A549 (cell line): Measurements from ENCODE around the gene ZNF407. TPM values are rescaled to one million over a fixed set of nuclear protein-coding genes. Genes with fewer than 3 reads are reported as not detected.
A peak's percentile ranks its signal among the peaks of the same experiment; 100 is the strongest.

Experiments used
- ATAC-seq, 2 experiments: fragments of 200-7000 bp in 1 of 2; fragments of >200 bp in 1 of 2; cut with Nextera tagmentation in 1 of 2; cut with Tn5 transposase in 1 of 2; 3 replicates each; pipeline versions ENCODE4 v1.8.0 to v1.9.1; 2018 to 2020; ENCODE audit warnings: mild to moderate bottlenecking in 1 of 2, moderate library complexity in 1 of 2
- CTCF ChIA-PET: fragments of 300-600 bp; sonication (Branson Sonifier 250); formaldehyde crosslinking; extraction: SDS; loops from one replicate; lab custom pipeline; 2021; ENCODE audit warnings: antibody characterized with exemption, inconsistent platforms; lab: Yijun Ruan, JAX
- POLR2A ChIA-PET: fragments of 350-600 bp; formaldehyde crosslinking; extraction: SDS; loops from one replicate; lab custom pipeline; 2021; ENCODE audit warnings: antibody characterized with exemption, inconsistent platforms; lab: Yijun Ruan, JAX
- DNase-seq, 2 experiments: peaks; one replicate each; pipeline versions ENCODE4 v3.0.0 to v3.0.0-alpha.2; 2011 to 2016; ENCODE audit warnings: low read depth in 1 of 2, low spot score in 1 of 2
- FAIRE-seq: peaks from 2 replicates; lab custom pipeline; 2011; peaks lifted over from hg19 to GRCh38; lab: Jason Lieb, UNC
- H3K27ac ChIP-seq, 2 experiments: fragments of >200 bp; sonication (Bioruptor Twin); formaldehyde crosslinking; 3 replicates each; pipeline ENCODE4 v1.5.1; 2016 to 2017
- H3K4me1 ChIP-seq: fragments of >200 bp; sonication (Bioruptor Twin); formaldehyde crosslinking; 3 replicates; pipeline ENCODE4 v1.6.1; 2016
- H3K4me2 ChIP-seq: fragments of >200 bp; sonication (Bioruptor Twin); formaldehyde crosslinking; 3 replicates; pipeline ENCODE4 v1.6.1; 2016
- H3K4me3 ChIP-seq: fragments of >200 bp; sonication (Bioruptor Twin); formaldehyde crosslinking; 3 replicates; pipeline ENCODE4 v1.5.1; 2016
- H3K9me3 ChIP-seq: fragments of >200 bp; sonication (Bioruptor Twin); formaldehyde crosslinking; 3 replicates; pipeline ENCODE4 v1.6.1; 2016
- CEBPB ChIP-seq, 2 experiments: fragments of >200 bp in 1 of 2; sonication (Bioruptor Twin) in 1 of 2; formaldehyde crosslinking in 1 of 2; IDR thresholded peaks; 2 replicates each; pipeline ENCODE4 v1.6.1; 2012 to 2016
- EHF ChIP-seq: fragments of 250-450 bp; sonication (Bioruptor Pico); IDR thresholded peaks from 2 replicates; pipeline ENCODE4 v1.5.0; 2020; ENCODE audit warnings: mild to moderate bottlenecking
- EHMT2 ChIP-seq: fragments of 200-600 bp; sonication (generic); IDR thresholded peaks from 2 replicates; pipeline ENCODE4 v1.6.1; 2016; ENCODE audit warnings: antibody characterized with exemption, low read depth, mild to moderate bottlenecking, moderate library complexity
- ELK1 ChIP-seq: fragments of 150-350 bp; IDR thresholded peaks from 2 replicates; pipeline ENCODE4 v1.6.1; 2014; ENCODE audit warnings: low read depth, mild to moderate bottlenecking, low read length
- FOSL2 ChIP-seq, 2 experiments: fragments of 450-650 bp in 1 of 2; fragments of >200 bp in 1 of 2; sonication (Bioruptor Twin) in 1 of 2; formaldehyde crosslinking; IDR thresholded peaks; 2 replicates each; pipeline versions ENCODE4 v1.5.0 to v1.6.1; 2016 to 2020; ENCODE audit warnings: mild to moderate bottlenecking in 1 of 2, moderate library complexity in 1 of 2
- GATA3 ChIP-seq: IDR thresholded peaks from 2 replicates; pipeline ENCODE4 v1.6.1; 2012; ENCODE audit warnings: borderline replicate concordance
- HEYL ChIP-seq: fragments of 250-450 bp; sonication (Bioruptor Pico); IDR thresholded peaks from 2 replicates; pipeline ENCODE4 v1.8.0; 2021; ENCODE audit warnings: mild to moderate bottlenecking, moderate library complexity
- MAFK ChIP-seq: fragments of 450-650 bp; IDR thresholded peaks from 2 replicates; pipeline ENCODE4 v1.6.1; 2014; ENCODE audit not compliant: partially characterized antibody
- MYC ChIP-seq: IDR thresholded peaks from 2 replicates; pipeline ENCODE4 v1.6.1; 2012; ENCODE audit warnings: mild to moderate bottlenecking, inconsistent platforms, low read length, improper control_type of control experiment, borderline replicate concordance
- NFE2L2 ChIP-seq: fragments of 150-350 bp; conservative IDR thresholded peaks from 2 replicates; pipeline ENCODE4 v1.6.1; 2014; ENCODE audit warnings: low read length
- PHF8 ChIP-seq: fragments of 200-600 bp; sonication (generic); IDR thresholded peaks from 2 replicates; pipeline ENCODE4 v1.6.1; 2016; ENCODE audit warnings: low read depth, mild to moderate bottlenecking, antibody characterized with exemption, moderate library complexity, borderline replicate concordance
- POLR2A ChIP-seq: IDR thresholded peaks from 2 replicates; pipeline ENCODE4 v1.6.1; 2012; ENCODE audit warnings: mild to moderate bottlenecking, low read length
- POLR2AphosphoS2 ChIP-seq: conservative IDR thresholded peaks from 2 replicates; pipeline ENCODE4 v1.6.1; 2012; ENCODE audit warnings: low read length, improper control_type of control experiment, inconsistent platforms
- RARB ChIP-seq: fragments of 250-450 bp; sonication (Bioruptor Pico); IDR thresholded peaks from 2 replicates; pipeline ENCODE4 v1.8.0; 2021; ENCODE audit warnings: mild to moderate bottlenecking, moderate library complexity
- REST ChIP-seq: fragments of 200-600 bp; sonication (generic); IDR thresholded peaks from 2 replicates; pipeline ENCODE4 v1.6.1; 2016; ENCODE audit warnings: antibody characterized with exemption, mild to moderate bottlenecking, moderate library complexity
- RNF2 ChIP-seq: fragments of 200-600 bp; sonication (generic); IDR thresholded peaks from 2 replicates; pipeline ENCODE4 v1.6.1; 2016; ENCODE audit warnings: low read depth, mild to moderate bottlenecking, antibody characterized with exemption, moderate library complexity, borderline replicate concordance
- SMC3 ChIP-seq: fragments of >200 bp; sonication (Bioruptor Twin); formaldehyde crosslinking; IDR thresholded peaks from 3 replicates; pipeline ENCODE4 v1.6.1; 2018; ENCODE audit warnings: inconsistent platforms
- SREBF2 ChIP-seq: fragments of 450-650 bp; IDR thresholded peaks from 2 replicates; pipeline ENCODE4 v1.6.1; 2014; ENCODE audit warnings: mild to moderate bottlenecking, moderate library complexity
- TFCP2L1 ChIP-seq: fragments of 250-450 bp; sonication (Bioruptor Pico); IDR thresholded peaks from 2 replicates; pipeline ENCODE4 v1.5.0; 2021; ENCODE audit warnings: mild to moderate bottlenecking
- TP53 ChIP-seq: fragments of 250-450 bp; sonication (Bioruptor Pico); IDR thresholded peaks from 2 replicates; pipeline ENCODE4 v1.5.0; 2021; ENCODE audit warnings: mild to moderate bottlenecking, moderate library complexity
- ZC3H11A ChIP-seq: fragments of 450-650 bp; IDR thresholded peaks from 2 replicates; pipeline ENCODE4 v1.6.1; 2014; ENCODE audit warnings: antibody characterized with exemption, mild to moderate bottlenecking
- ZNF302 ChIP-seq: fragments of 250-450 bp; sonication (Bioruptor Pico); IDR thresholded peaks from 2 replicates; pipeline ENCODE4 v1.9.0; 2021; ENCODE audit warnings: inconsistent platforms, mild to moderate bottlenecking, moderate library complexity
- WGBS: methylation state at CpG from one replicate; pipeline ENCODE4 v1.1.6; 2017; ENCODE audit errors: missing lambda C conversion rate; 5-methylcytosine and 5-hydroxymethylcytosine counted together
- polyA plus RNA-seq, 4 experiments: library from polyadenylated mRNA; depleted of rRNA in 3 of 4; stranded (reverse); fragments of >200 nt; fragmentation: RNase III in 1 of 4; extraction: RNeasy Plus Mini Kit Qiagen cat#74134 plus additional on column Dnase treatment in 1 of 4; gene quantifications; 2 replicates in 3 of 4; 3 replicates in 1 of 4; pipeline ENCODE4 v1.2.3, GENCODE V29; 2011 to 2017
- TF ChIP-seq, protein P1 (sequence below): fragments of >200 bp; sonication (Bioruptor Twin); formaldehyde crosslinking; IDR thresholded peaks from 3 replicates; pipeline ENCODE4 v1.5.1; 2016
- TF ChIP-seq, protein P2 (sequence below): fragments of >200 bp; sonication (Bioruptor Twin); formaldehyde crosslinking; IDR thresholded peaks from 3 replicates; pipeline ENCODE4 v1.6.1; 2016
- TF ChIP-seq, protein P3 (sequence below): fragments of 450-650 bp; IDR thresholded peaks from 2 replicates; pipeline ENCODE4 v1.6.1; 2014; ENCODE audit warnings: antibody characterized with exemption

Gene ZNF407
- polyA plus RNA-seq, 2 of the 4 experiments (the other 2 are of a cell fraction), result 2.5 to 3.0 TPM

DNA sequence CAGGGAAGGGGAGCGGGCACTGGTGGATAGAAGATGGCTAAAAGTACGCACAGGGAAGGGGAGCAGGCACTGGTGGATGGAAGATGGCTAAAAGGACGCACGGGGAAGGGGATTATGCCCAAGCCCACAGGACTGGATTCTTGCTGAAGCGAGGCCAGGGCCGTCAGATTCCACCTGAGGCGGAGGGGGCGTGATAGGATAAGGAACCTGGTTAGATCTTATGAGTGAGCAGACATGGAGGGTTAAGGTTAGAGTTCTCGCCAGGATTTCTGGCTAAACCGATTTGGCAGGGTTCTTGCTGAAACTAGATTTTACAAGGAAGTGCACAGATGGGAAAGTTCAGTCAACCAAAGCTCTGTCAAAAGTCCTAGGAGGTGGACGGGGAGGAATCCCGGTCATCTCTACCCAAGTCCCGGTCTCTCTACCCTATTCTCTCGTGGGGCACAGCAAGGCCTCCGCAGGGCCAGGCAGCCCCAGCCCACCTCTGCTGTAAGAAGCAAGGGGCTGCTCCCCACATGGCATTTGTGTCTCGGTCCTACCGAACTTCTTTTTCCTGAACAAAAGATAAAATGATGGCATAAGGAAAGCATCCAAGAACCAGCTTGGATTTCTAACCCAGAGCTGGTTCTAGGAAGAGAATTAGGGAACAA is 470.5 kb downstream of the ZNF407 start (continued):
- TF ChIP-seq POLR2A (no peak), NFE2L2 (no peak), PHF8 (no peak), ZNF302 (CRISPR knock-in tag) (no peak), RARB (CRISPR knock-in tag) (no peak), RNF2 (no peak), CEBPB (IDR thresholded peaks at IDR 0.05) (no peak)

DNA sequence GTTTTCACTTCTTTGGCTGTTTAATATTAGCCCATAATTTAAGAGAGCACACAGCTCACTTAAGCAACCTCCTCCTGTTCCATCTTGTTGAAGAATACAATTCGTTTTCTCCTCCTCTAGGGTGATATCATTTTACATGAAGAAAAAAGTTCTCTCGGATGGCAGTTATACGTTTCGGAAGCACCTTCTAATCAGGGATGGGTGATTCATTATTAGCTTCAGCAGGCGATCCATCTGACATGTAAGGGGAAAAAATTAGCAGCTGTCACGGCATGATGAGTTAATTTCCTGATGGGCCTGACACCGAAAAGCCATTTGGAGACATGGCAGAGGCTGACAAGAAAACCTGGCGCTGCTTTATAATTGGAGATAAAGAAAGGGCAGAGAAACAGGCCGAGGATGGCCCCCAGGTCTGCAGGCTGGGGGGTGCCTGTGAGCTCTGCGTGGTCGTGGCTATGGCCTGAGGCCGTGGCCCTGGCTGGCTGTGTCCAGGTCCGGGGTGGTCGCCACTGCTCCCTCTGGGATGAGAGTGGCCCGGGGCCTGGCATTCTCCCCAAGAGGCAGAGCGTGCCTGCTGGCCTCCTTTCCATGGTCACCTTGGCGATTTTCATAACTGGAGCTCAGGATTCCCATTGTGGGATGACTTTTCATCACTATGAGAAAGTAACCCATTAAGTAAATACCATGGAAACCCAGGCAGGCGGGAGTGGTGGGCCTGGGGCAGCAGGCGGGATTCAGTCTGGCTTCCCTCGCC is 471.2 kb downstream of the ZNF407 start:
- WGBS, result 91% methylated on average over 20 of the region's 20 CpGs
- FAIRE-seq (no peak), DNase-seq (no peak), ATAC-seq (no peak)
- ChIA-PET CTCF (no interaction called here), POLR2A (no interaction called here)
- no peaks in the 10 kb centered on the region for H3K9me3 ChIP-seq
- peaks cover 12% of the 10 kb centered on the region for H3K4me1 ChIP-seq
- no peak overlapping the region for H3K4me2 ChIP-seq
- no peak overlapping the region for H3K4me3 ChIP-seq
- H3K27ac ChIP-seq, result no peak overlapping the region
- TF ChIP-seq SMC3 (no peak), FOSL2 (IDR thresholded peaks at IDR 0.05) (no peak), FOSL2 (CRISPR knock-in tag; IDR thresholded peaks at IDR 0.05) (no peak), POLR2AphosphoS2 (no peak), MYC (no peak), ZC3H11A (no peak), GATA3 (no peak), ZNF302 (CRISPR knock-in tag) (no peak)
- TF ChIP-seq, protein P1, sequence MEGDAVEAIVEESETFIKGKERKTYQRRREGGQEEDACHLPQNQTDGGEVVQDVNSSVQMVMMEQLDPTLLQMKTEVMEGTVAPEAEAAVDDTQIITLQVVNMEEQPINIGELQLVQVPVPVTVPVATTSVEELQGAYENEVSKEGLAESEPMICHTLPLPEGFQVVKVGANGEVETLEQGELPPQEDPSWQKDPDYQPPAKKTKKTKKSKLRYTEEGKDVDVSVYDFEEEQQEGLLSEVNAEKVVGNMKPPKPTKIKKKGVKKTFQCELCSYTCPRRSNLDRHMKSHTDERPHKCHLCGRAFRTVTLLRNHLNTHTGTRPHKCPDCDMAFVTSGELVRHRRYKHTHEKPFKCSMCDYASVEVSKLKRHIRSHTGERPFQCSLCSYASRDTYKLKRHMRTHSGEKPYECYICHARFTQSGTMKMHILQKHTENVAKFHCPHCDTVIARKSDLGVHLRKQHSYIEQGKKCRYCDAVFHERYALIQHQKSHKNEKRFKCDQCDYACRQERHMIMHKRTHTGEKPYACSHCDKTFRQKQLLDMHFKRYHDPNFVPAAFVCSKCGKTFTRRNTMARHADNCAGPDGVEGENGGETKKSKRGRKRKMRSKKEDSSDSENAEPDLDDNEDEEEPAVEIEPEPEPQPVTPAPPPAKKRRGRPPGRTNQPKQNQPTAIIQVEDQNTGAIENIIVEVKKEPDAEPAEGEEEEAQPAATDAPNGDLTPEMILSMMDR, result no peak
- TF ChIP-seq, protein P2, sequence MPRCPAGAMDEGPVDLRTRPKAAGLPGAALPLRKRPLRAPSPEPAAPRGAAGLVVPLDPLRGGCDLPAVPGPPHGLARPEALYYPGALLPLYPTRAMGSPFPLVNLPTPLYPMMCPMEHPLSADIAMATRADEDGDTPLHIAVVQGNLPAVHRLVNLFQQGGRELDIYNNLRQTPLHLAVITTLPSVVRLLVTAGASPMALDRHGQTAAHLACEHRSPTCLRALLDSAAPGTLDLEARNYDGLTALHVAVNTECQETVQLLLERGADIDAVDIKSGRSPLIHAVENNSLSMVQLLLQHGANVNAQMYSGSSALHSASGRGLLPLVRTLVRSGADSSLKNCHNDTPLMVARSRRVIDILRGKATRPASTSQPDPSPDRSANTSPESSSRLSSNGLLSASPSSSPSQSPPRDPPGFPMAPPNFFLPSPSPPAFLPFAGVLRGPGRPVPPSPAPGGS, result no peak
- TF ChIP-seq, protein P3, sequence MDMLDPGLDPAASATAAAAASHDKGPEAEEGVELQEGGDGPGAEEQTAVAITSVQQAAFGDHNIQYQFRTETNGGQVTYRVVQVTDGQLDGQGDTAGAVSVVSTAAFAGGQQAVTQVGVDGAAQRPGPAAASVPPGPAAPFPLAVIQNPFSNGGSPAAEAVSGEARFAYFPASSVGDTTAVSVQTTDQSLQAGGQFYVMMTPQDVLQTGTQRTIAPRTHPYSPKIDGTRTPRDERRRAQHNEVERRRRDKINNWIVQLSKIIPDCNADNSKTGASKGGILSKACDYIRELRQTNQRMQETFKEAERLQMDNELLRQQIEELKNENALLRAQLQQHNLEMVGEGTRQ, result no peak
- TF ChIP-seq, all 56 proteins: peak for 0

DNA sequence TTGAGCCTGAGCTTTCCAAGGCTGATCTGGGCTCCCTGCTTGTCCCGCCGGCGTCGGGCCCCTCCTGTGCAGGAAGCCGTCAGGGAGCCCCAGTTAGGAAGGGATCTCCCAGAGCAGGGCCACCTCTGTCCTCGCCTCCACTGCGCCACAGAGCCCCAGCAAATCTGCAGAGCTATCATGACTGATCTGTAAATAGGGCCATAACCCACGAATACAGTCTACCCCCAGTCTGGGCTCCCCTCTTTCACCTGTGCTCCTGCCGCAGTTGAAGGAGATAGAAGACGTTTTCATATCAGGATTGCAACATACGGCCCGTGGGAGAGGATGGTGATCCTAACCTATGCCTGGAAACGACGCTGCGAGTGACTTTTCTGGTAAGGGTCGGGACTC is 472.6 kb downstream of the ZNF407 start:
- Histone ChIP-seq H3K27ac (peak overlapping the region; percentile 27 to 73; a peak in 5 of 6 replicates), H3K4me1 (peaks cover 12% of the 10 kb centered on the region), H3K9me3 (no peaks in the 10 kb centered on the region), H3K4me3 (no peak overlapping the region), H3K4me2 (peak overlapping the region; percentile 68)
- ChIA-PET POLR2A (no interaction called here), CTCF (no interaction called here)
- TF ChIP-seq NFE2L2, result no peak
- TF ChIP-seq REST, result no peak
- TF ChIP-seq RARB (CRISPR knock-in tag), result no peak
- TF ChIP-seq TFCP2L1 (CRISPR knock-in tag), result no peak
- TF ChIP-seq MAFK, result no peak
- no peak for TF ChIP-seq SREBF2
- TF ChIP-seq ZC3H11A, result no peak
- TF ChIP-seq HEYL (CRISPR knock-in tag), result no peak
- TF ChIP-seq RNF2, result no peak
- TF ChIP-seq ELK1, result no peak
- TF ChIP-seq EHMT2, result no peak
- TF ChIP-seq MYC, result no peak
- no peak for TF ChIP-seq EHF (CRISPR knock-in tag)
- TF ChIP-seq TP53, result no peak
- FAIRE-seq, result no peak
- no peak for ATAC-seq
- 92% methylated on average over 16 of the region's 16 CpGs for WGBS
- DNase-seq, result no peak
